Body of pancreas (tissue), 4 donors: ENCODE data around the gene SEMA5B.

Experiments used
- POLR2A ChIP-seq, 3 donors: fragments of 450-650 bp; IDR thresholded peaks; one replicate each; pipeline ENCODE4 v1.6.1; 2016; ENCODE audit warnings: antibody characterized with exemption in 3 of 3, mild to moderate bottlenecking in 2 of 3
- TF ChIP-seq, protein P1 (sequence below), 7 experiments: fragments of 450-650 bp in 4 of 7; fragments of 200-600 bp in 3 of 7; sonication (generic) in 3 of 7; IDR thresholded peaks; one replicate each; pipeline ENCODE4 v1.5.1; 2016 to 2019; ENCODE audit warnings: antibody characterized with exemption in 7 of 7

GRCh38 chr3:122918576-122919290, 108.8 kb downstream of the SEMA5B start:
- TF ChIP-seq, protein P1, sequence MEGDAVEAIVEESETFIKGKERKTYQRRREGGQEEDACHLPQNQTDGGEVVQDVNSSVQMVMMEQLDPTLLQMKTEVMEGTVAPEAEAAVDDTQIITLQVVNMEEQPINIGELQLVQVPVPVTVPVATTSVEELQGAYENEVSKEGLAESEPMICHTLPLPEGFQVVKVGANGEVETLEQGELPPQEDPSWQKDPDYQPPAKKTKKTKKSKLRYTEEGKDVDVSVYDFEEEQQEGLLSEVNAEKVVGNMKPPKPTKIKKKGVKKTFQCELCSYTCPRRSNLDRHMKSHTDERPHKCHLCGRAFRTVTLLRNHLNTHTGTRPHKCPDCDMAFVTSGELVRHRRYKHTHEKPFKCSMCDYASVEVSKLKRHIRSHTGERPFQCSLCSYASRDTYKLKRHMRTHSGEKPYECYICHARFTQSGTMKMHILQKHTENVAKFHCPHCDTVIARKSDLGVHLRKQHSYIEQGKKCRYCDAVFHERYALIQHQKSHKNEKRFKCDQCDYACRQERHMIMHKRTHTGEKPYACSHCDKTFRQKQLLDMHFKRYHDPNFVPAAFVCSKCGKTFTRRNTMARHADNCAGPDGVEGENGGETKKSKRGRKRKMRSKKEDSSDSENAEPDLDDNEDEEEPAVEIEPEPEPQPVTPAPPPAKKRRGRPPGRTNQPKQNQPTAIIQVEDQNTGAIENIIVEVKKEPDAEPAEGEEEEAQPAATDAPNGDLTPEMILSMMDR (IDR thresholded peaks at IDR 0.05), result no peak
- no peak for TF ChIP-seq POLR2A (IDR thresholded peaks at IDR 0.05)
